Measurements from ENCODE around the gene IL18. TPM values are rescaled to one million over a fixed set of nuclear protein-coding genes. Genes with fewer than 3 reads are reported as not detected.

Gene IL18
- total RNA-seq, 2 donors from 2014 or later, result 4.0 to 8.8 TPM

DNA sequence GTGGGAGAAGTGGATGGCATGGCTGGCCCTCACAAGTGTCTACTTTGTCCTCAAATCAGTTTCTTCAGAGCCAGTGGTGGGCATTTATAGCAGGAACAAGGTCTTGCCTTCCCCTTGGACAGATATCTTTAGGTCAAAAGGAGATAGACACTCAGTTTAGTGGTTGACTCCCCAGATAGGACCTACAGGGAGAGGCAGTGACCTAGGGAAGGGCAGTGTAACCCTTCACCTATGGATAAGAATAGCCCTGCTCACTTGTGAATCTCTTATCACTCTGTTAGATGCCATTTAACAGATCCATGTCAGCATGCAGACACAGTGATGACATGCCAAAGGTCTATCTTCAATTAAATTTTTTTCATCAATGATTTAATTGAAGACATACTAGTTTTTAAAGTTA is 22.4 kb upstream of the IL18 start:
- no peak for DNase-seq (ENCODE audit: low spot score)
- Histone ChIP-seq H3K27me3 (replicated peaks; ENCODE audit: insufficient read depth) (no peaks in the 10 kb centered on the region), H3K27ac (no peak overlapping the region), H3K9me3 (no peaks in the 10 kb centered on the region), H3K4me3 (no peak overlapping the region), H3K36me3 (no peaks in the 10 kb centered on the region), H3K4me1 (replicated peaks) (no peaks in the 10 kb centered on the region)
- TF ChIP-seq POLR2AphosphoS5 (IDR thresholded peaks at IDR 0.05) (no peak), POLR2A (IDR thresholded peaks at IDR 0.05) (no peak)
- TF ChIP-seq, protein P1, sequence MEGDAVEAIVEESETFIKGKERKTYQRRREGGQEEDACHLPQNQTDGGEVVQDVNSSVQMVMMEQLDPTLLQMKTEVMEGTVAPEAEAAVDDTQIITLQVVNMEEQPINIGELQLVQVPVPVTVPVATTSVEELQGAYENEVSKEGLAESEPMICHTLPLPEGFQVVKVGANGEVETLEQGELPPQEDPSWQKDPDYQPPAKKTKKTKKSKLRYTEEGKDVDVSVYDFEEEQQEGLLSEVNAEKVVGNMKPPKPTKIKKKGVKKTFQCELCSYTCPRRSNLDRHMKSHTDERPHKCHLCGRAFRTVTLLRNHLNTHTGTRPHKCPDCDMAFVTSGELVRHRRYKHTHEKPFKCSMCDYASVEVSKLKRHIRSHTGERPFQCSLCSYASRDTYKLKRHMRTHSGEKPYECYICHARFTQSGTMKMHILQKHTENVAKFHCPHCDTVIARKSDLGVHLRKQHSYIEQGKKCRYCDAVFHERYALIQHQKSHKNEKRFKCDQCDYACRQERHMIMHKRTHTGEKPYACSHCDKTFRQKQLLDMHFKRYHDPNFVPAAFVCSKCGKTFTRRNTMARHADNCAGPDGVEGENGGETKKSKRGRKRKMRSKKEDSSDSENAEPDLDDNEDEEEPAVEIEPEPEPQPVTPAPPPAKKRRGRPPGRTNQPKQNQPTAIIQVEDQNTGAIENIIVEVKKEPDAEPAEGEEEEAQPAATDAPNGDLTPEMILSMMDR (IDR thresholded peaks at IDR 0.05), result no peak
- intact Hi-C loops (cut with DNase I), result no loop called here

- intact Hi-C loops (cut with DNase I), result no loop called here
- no peaks in the 10 kb centered on the region for H3K27me3 ChIP-seq (replicated peaks; ENCODE audit: insufficient read depth)
- H3K36me3 ChIP-seq, result no peaks in the 10 kb centered on the region
- DNase-seq (ENCODE audit: low spot score), result no peak
- TF ChIP-seq POLR2AphosphoS5 (IDR thresholded peaks at IDR 0.05) (no peak), POLR2A (IDR thresholded peaks at IDR 0.05) (no peak)
- TF ChIP-seq, protein P1 (IDR thresholded peaks at IDR 0.05), result no peak
- H3K4me1 ChIP-seq (replicated peaks), result no peaks in the 10 kb centered on the region
- H3K9me3 ChIP-seq, result no peaks in the 10 kb centered on the region
- H3K27ac ChIP-seq, result no peak overlapping the region
- no peak overlapping the region for H3K4me3 ChIP-seq
These were observed 22.0 kb upstream of the IL18 start for GRCh38 chr11:112185883-112186282.

DNA sequence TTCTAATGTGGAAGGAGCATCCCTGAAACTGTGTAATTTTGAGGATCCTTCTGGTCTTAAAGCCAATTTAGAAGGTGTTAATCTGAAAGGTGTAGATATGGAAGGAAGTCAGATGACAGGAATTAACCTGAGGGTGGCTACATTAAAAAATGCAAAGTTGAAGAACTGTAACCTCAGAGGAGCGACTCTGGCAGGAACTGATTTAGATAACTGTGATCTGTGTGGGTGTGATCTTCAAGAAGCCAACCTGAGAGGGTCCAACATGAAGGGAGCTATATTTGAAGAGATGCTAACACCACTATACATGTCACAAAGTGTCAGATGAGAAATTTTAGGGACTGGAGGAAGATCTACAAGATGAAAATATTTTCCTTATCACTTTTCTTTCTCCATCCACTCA is 19.0 kb upstream of the IL18 start:
- WGBS, result 68% methylated on average over 1 of the region's 1 CpG
- no peak for DNase-seq (ENCODE audit: low spot score)
- no peak overlapping the region for H3K4me3 ChIP-seq
- TF ChIP-seq, protein P1 (IDR thresholded peaks at IDR 0.05), result no peak
- TF ChIP-seq POLR2A (IDR thresholded peaks at IDR 0.05), result no peak
- TF ChIP-seq POLR2AphosphoS5 (IDR thresholded peaks at IDR 0.05), result no peak
- intact Hi-C loops (cut with DNase I), result no loop called here
- H3K4me1 ChIP-seq (replicated peaks), result no peaks in the 10 kb centered on the region
- no peaks in the 10 kb centered on the region for H3K9me3 ChIP-seq
- H3K27me3 ChIP-seq (replicated peaks; ENCODE audit: insufficient read depth), result no peaks in the 10 kb centered on the region
- H3K27ac ChIP-seq, result no peak overlapping the region
- H3K36me3 ChIP-seq, result no peaks in the 10 kb centered on the region

DNA sequence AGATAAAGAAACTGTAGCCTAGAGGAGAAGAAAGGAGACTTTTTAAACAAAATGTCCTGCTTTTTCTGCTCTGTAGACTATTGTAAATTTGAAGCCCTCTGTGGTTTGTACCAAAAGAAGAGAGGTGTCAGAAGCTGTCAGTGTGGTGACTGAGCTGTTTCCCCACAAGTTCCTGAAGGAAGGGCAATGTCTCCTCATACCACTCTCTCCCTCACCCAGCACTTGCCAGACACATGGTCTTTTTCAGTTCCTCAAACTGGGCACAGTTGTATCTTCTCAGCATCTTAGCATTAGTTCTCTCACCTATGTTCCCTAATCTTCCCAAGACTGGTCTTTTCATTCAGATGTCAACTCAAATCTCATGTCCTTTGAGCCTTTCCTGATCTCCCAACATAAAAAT is 15.7 kb upstream of the IL18 start:
- intact Hi-C loops (cut with DNase I), result no loop called here
- Histone ChIP-seq H3K27ac (no peak overlapping the region), H3K4me1 (replicated peaks) (no peaks in the 10 kb centered on the region)

DNA sequence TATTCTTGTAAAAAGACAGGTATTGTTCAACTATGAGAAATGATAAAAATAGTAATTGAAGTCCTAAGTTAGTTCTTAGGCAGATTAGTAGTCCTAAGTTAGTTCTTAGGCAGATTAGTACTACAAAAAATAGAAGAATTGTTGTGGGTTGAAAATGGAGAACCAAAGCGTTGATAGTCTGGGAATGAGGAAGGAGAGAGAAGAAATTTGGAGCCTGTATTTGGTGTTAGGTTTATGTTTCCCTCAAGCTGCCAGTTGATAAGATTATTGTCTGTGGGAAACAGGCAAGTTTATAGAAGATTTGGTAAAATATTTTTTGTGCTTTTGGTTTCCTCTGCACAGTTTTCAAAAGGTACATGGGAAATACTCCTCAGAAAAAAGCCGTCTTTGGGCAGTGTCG is 15.0 kb upstream of the IL18 start:
- no peak overlapping the region for H3K27ac ChIP-seq
- TF ChIP-seq POLR2AphosphoS5 (IDR thresholded peaks at IDR 0.05), result no peak
- no peak for TF ChIP-seq POLR2A (IDR thresholded peaks at IDR 0.05)
- TF ChIP-seq, protein P1 (IDR thresholded peaks at IDR 0.05), result no peak
- no peak overlapping the region for H3K4me3 ChIP-seq
- no peaks in the 10 kb centered on the region for H3K27me3 ChIP-seq (replicated peaks; ENCODE audit: insufficient read depth)
- no peaks in the 10 kb centered on the region for H3K4me1 ChIP-seq (replicated peaks)
- intact Hi-C loops (cut with DNase I), result no loop called here
- WGBS, result 77% methylated on average over 3 of the region's 3 CpGs
- no peak for DNase-seq (ENCODE audit: low spot score)
- H3K36me3 ChIP-seq, result no peaks in the 10 kb centered on the region
- no peaks in the 10 kb centered on the region for H3K9me3 ChIP-seq

More for the DNA sequence above, 15.7 kb upstream of the IL18 start:
- DNase-seq (ENCODE audit: low spot score), result no peak
- Histone ChIP-seq H3K4me3 (no peak overlapping the region), H3K36me3 (no peaks in the 10 kb centered on the region), H3K27me3 (replicated peaks; ENCODE audit: insufficient read depth) (no peaks in the 10 kb centered on the region), H3K9me3 (no peaks in the 10 kb centered on the region)
- TF ChIP-seq, protein P1 (IDR thresholded peaks at IDR 0.05), result no peak
- TF ChIP-seq POLR2A (IDR thresholded peaks at IDR 0.05) (no peak), POLR2AphosphoS5 (IDR thresholded peaks at IDR 0.05) (no peak)
